NOMO-1 treated with DMSO at 0.1 percent for 48 hours (cell line): ENCODE data around the gene SBF2.
"Not testable (repeated sequence)": the region's sequence is repeated elsewhere in the genome, so short reads cannot be mapped to it uniquely, and the experiment has no call there.

Source experiments
- DNase-seq: peaks from one replicate; lab custom pipeline; 2025; ENCODE audit not compliant: unreplicated experiment; lab: John Stamatoyannopoulos, UW

SBF2 gene

DNA sequence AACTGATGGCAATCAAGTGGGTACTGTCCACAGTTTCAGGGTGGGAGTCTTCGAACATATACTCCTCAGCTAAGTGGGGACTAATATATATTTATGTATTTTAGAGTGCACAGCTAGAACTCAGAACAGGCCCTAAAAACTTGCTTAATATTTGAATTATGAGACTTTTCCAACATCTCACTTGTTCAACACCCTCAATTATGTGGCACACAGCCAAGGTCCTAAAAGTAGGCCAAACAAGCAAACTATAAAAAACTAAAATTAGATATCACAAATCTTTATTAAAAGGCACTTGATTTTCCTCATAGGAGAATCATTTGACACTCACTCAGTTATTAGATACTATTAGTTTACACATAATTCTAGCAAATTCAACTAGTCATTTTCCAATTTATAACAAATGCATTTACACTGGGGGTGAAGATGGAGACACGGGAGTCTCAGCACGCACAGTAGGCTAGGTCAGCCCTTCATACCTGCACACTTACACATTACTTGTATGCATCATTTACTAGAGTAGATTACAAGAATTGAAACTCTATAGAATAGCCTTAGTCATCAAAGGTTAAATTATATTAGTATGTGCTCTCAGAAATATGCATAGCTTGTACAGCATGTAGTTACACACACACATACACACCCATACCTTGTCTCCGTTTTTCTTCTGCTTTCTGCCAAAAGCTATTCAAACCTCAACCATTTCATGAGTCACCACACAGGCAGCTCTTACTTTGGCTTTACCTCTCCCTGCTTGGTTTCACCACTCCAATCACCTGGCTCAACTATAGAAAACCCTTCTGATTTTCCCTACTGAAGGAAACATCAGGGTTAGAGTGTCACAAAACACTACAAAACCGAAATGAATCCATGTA, 171.5 kb downstream of the SBF2 start:
- peak; percentile 42 for DNase-seq

DNA sequence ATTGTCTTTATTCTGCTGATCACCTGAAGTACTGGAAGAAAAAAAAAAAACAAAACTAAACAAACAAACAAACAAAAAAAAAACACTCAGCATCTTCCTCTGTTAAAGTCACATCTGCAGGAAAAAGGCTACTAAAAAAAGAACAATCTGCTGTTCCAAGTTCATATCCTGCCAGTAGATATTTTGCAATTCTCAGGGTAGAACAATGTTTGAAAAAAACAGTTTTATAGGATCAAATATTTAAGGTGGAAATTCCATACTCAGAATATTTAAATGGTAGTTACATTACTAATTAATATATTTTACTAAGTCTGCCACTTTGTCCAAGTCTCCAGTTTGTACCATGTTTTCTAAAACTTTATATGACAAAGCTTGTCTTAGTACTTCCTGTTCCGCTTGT, 175.2 kb downstream of the SBF2 start:
- DNase-seq, result no peak

DNA sequence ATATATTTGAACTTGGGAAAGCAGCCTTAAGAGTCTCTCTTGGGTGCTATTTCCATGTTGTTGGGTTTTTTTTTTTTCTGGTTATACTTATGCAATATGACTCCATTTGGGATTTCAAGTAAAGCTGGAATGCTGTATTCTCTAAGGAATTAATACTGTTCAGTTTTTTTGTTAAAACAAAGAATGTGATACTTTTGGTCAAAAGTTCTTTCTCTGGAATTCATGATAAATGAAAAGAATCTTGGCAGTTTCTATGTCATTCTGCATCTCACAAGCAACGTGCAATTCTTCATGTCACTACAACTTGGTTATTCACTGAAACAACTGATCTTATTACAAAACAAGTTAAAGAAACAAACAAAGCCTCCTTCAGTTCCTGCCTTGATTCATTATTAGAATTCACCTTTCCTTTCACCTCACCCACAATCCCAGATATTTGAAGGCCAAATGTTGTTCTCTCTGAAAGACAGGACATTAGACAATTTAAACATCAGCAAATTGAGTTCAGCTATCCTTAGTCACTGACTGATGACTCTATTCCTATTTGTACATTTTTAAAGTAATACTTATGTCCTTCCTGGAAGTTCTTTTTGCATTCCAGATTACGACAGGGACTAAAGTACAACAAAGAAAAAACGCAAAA, 176.2 kb downstream of the SBF2 start:
- no peak for DNase-seq

DNA sequence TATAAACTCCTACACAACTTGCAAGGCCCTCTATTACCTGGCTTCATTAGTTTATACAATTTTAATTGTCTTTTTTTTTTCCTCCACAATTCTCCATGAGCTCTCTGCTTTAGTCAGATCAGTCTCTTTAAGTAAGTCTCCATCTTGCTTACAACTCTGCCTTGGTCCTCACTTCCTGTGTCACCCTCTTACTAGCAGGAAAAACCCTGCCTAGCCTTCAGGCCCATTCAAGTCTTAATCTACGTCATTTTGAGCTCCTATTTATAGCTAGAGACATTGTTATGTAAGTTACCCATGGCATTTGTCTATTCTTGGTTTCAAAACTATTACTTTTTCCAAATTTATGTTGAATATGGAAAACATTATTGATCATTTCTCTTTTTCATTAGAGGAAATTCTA, 177.4 kb downstream of the SBF2 start:
- DNase-seq, result no peak

DNA sequence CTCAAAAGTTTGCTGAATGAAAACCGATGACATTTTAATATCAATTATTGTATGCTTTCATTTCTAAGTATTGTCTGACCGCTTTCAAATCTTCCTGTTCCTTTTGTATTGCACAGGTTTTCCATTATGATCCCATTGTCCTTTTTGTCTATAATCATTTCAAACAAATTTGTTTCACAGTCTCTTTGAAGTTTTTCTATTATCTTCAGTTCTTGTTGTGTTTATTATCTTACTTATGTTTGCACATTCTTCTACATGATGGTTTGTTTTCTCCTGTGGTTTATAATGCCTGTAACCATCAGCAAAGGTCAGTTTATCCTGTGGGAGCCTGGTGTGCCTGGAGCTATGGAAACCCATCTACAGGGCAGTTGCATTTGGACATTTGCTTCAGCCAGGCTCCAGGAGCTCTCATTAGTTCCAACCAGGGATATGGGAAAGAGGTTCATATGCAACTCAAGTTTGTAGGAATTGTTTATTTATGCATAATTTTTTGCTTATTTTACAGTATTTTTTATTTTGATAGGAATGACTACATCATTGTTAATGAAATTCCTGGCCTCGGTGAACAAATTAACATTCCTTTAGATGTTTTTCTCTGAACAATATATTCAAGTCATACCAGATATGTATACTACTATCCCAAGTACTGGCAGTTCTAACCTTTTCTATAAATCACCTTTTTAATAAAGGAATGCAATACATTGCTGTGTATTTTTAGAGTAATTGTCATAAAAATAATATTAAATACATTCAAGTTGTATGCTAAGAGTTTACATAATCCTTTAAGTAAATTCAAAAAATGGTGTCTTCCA, 179.2 kb downstream of the SBF2 start:
- no peak for DNase-seq

DNA sequence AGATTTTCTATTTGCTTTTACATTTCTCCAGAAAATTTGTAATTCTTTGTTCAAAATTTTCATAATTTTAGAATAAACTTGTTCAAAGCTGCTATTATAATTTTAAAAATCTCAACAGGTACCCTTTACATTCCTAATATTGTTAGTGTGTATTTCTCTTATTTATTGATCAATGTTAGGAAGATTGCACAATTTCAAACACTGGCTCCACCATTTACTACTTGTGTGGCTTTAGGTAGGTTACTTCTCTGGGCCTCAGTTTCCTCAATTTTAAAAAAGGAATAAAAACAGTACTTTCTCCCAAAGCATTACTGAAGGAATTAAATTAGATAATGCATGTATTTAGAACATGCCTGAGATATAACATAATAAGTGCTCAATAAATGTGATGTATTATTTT, 180.2 kb downstream of the SBF2 start:
- DNase-seq, result no peak

DNA sequence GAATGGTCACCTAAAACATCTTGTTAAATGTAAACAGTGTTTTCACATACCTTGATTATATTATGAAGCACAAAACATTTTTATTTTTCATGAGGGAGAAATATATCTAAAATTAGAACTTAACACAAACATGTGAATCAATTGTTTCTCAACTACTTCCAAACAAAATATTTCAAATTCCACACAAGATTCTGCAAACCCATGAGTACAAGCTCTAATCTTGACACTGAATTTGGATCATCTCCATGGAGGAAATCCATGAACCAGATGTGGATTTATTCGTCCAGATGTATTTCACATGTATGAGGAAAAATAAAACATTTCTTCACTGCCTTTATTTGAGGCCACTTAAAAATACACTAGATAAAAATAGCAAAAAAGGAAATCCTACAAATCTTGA, 184.2 kb downstream of the SBF2 start:
- DNase-seq, result no peak

DNA sequence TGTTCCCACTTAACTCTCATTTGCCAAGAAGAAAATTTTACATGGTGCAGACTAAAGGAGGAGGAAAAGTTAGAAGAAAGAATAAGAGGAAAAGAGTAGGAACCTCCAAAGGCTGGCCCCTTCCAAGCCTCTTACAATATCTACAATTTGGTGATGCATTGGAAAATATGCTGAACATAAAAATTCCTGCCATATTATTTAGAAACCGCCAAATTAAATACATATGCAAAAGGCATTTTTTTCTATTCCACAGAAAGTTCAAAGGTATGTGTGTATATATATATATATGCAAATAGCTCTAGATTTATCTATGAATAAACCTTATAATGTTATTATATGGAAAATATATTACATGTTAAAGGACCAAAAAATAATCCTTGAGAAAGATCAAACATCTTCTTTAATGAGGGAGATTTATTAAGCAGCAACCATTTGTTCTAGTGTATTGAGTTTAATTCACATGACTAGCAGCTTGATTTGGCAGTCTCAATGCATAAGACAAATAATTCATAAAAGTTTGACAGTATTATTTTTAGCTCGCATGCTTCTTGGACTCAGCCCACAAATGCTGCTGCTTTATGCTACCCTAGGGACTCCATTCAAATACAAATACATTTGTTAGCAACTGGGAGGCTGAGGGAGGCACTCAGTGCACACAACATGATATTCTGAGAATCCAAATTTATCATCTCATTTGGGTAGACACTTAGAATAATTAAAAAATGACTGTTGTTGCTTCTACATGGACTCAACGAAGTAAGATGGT, 184.9 kb downstream of the SBF2 start:
- no peak for DNase-seq

DNA sequence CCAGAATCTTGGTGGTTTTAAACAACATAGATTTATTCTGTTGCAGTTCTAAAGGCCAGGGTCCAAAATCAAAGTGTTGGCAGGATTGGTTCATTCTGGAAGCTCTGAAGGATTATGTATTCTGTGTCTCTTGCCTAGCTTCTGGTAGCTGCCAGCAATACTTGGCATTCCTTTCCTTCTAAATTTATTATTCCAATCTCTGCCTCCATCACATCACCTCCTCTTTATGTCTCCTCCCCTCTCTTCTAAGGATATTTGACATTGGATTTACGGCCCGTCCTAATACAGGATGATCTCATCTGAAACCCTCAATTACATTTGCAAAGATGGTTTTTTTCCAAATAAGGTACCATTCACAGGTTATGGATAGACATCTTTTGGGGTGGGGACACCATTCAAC, 186.5 kb downstream of the SBF2 start:
- DNase-seq, result no peak

DNA sequence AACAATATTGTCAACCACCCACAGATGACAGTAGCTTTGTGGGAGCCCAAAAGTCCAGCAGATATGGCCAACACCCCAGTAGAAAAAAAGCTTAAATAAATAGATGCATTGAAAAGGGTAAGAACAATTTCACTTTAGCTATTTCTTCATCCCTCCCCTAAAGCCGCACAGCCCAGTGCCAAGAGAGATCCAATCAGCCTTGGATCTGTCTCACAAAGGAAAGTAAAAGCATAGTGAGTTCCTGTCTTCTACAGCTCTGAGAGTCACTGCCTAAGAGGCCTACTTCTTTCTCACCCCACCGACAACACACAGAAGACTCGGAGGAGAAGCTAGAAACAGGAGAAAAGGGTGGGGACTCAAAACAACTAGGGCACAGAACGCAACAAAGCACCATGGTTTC, 196.4 kb downstream of the SBF2 start:
- DNase-seq, result no peak

DNA sequence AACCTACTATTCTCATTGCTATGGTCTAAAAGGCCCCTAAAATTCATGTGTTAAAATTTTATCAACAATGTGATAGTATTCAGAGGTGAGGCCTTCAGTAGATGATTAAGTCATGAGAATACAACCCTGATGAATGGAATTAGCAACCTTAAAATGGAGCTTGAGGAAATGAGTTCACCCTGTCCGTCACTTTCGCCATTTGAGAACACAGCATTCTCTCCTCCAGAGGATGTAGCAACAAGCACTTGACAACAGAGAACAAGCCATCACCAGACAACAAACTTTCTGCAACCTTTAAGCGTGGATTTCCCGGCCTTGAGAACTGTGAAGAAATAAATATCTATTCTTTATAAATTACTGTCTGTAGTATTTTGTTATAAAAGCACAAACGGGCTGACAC, 197.0 kb downstream of the SBF2 start:
- no peak for DNase-seq

DNA sequence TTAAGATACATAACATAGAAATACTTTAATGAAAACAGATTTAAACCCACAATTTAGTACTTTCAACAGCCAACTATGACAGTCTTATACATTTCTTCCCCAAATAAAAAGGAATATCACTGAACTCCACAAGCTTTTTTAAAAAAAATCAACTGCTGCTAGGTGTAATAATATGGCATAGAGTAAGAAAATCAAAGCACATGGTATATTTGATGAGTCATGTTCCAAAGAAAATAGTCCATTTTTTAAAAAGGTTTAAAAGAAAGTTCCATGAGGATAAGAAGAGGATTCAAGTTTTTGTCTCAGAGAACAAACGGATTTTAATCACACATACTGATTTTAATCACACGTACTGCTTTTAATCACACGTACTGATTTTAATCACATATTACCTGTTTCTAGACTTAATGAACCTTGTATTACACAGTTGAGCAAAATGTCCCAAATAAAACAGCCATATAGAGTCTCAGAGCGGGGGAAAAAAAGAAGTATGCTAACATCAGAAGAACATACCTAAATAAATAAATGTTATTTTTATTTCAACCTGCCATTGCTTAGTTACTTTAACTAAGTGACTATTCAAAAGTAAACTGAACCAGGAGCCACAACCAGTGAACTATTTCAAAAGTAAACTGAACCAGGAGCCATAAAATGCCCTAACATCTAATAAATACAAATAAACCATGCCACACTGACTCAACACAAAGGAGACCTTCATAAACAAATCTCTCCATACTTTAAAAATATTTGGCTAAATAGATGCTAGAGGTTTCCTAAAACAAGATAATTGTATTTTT, 198.4 kb downstream of the SBF2 start:
- DNase-seq, result no peak

DNA sequence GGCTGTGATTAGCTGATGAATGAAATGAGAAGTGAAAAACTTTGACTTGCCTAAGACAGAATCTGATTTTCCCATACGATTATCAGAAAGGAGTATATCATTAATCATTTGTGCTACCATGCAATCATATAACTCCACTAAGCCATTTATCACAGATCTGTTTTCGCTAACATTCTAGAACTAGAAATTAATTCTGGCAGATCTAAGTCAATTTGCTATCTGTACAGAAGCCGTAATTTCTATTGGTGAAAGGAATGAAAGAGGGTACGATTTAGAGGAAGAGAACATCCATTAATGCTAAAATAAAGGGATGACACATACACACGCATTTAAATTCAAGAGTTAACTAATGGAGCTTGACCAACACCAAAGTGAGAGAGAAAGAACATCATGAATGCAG, 201.6 kb downstream of the SBF2 start:
- no peak for DNase-seq

DNA sequence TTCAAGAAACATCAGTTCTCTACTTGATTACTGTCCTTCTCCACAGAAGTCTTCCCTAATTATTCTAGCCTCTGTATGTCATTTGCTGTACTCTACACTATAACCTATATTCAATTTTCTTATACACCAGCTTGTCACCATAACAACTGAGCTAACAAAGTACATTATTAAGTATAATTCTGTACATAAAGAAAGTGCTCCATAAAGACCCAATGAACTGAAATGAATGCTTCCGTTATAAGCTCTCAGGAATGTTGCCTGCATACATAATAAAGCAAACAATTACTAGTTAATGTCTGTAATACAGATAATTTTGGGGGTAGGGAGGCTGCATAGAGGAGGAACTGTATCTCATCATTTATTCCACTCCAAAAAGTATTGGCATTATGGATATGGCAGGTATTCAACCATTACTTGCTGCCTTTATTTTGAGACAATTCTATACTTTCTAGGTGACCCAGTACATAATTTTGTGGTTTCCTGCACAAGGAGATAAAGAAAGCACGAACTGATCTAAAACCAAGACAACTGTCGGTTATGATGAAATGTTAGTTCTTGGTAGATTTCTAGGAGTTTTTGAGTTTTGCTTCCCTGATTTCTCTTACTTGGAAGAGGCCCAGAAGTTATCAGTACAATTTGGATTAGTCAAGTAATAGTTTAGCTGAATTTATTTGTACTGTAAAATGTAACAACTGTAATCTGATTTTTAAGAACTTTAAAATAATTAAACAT, 202.5 kb downstream of the SBF2 start:
- peak; percentile 63 for DNase-seq

DNA sequence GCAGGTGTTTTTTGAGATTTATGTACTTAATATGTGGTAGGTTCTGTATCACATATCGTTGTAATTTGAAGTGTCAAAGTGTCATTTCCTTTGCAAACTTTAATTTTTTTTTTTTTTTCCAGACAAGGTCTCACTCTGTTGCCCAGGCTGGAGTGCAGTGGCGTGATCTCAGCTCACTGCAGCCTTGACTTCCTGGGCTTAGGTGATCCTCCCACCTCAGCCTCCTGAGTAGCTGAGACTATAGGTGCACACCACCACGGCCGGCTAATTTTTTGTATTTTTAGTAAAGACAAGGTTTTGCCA, 206.1 kb downstream of the SBF2 start:
- not testable (repeated sequence) for DNase-seq

DNA sequence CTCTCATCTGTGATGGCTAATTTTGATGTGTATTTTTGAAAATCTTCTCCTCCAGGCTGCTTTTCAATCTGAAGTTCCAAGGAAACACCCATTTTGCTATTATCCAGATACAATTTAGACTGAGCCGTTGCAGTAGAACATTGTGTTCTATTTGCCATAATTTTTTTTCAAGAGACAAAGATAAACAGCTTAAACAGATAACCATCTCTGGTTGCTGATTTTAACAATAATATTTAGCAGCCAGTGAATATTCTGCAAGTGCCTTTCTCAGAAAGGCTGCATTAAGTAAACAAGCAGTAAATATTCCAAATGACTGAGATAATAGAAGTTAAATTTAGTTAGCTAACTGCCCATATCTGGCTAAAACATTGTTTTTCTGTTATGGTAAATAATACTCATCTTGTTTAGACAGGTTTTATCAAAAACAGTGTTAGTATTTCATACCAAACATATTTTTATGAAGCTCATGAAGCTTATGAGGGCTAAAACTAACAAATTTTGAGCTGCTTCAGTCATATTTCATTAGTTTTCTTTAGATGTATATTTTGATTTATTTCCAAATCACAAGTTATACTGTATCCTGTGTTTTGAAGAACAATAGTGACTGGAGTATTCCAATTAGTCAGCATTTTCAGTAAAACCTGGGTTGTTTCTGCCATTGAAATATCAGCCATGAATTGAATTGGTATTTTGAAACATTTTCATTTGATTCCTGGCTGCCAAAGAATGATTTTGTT, 206.7 kb downstream of the SBF2 start:
- no peak for DNase-seq

DNA sequence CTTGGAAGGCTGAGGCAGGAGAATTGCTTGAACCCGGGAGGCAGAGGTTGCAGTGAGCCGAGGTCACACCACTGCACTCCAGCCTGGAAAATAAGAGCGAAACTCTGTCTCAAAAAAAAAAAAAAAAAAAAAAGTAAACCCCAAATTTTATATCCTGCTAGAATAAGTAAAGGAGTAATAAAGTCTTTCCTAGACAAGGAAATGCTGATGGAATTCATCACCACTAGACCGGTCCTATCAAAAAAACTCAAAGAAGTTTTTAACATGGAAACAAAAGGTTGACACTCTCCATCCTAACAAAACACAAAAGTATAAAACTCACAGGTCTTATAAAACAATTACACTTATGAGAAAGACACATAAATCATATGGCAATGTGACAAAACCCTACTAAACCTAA, 213.9 kb downstream of the SBF2 start:
- DNase-seq, result no peak

DNA sequence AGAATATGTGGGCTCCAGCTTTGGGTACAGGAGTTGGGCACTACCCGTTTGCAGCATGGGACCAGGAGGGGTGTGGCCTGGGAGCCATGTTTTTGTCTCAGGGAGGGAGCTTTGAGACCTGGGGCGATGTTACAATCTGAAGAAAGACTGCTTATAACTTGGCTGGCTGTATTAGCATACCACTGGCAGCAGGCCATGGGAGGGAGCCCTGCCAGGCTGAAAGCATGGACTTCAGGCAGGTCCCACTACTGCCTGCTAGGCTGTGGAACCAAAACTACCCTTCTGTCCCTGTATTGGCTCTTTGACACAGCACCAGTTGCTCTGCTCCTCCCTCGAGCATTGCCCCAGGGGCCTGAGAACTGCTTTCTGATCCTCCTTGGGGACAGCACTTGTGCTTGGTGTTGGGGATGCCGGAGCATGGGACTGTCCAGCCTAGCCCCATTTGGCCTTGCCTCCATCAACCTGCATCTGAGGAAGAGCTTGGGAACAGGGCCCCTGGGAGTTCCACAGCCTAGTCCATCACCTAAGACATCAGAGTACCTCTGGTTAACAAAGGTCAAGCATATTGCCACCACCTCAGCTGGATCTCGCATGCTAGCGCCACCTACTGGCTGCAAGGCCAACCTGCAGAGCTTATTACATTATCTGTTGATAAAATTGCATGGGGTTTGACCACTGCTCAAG, 217.4 kb downstream of the SBF2 start:
- peak; percentile 26 for DNase-seq

DNA sequence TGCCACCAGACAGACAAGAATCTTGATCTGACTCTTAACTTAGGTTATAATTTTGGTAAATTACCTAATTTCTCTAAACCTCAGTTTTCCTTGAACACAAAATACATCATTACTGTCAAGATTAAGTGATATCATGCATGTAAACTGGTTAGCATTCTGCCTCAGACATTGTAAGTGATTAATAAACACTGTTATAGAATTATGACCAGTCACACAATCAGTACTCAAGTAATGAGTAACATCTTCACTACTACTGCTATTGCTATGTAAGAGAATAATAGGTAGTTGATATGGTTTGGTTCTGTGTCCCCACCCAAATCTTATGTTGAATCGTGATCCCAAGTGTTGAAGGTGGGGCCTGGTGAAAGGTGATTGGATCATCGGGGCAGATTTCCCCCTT, 218.9 kb downstream of the SBF2 start:
- no peak for DNase-seq
